Cardiac fibroblast (primary cell): Measurements from ENCODE around the gene PLSCR4.

Experiments used
- DNase-seq, 2 donors: peaks; one replicate each; pipeline versions ENCODE4 v3.0.0 to v3.0.0-alpha.2; 2010; ENCODE audit warnings: low read depth in 2 of 2
- H3K4me3 ChIP-seq, 2 donors: replicated peaks in 1 of 2; 1 replicate in 1 of 2; 2 replicates in 1 of 2; pipeline ENCODE4 v1.5.1; 2011; ENCODE audit warnings: low read depth in 2 of 2, low read length in 2 of 2, mild to moderate bottlenecking in 2 of 2, moderate library complexity in 1 of 2
- CTCF ChIP-seq: IDR thresholded peaks from one replicate; pipeline ENCODE4 v1.5.1; 2011; ENCODE audit warnings: low read depth, mild to moderate bottlenecking, low read length, inconsistent platforms

Gene PLSCR4

GRCh38 chr3:146166415-146166821 is 84.5 kb downstream of the PLSCR4 start:
- peak; percentile 80 to 92 for DNase-seq
- no peak overlapping the region for H3K4me3 ChIP-seq
- no peak for TF ChIP-seq CTCF

GRCh38 chr3:146165877-146166276 is 85.0 kb downstream of the PLSCR4 start:
- no peak for TF ChIP-seq CTCF
- no peak overlapping the region for H3K4me3 ChIP-seq
- DNase-seq: no peak

GRCh38 chr3:146164971-146165769 is 85.7 kb downstream of the PLSCR4 start:
- no peak overlapping the region for H3K4me3 ChIP-seq
- DNase-seq: peak; percentile 57 to 82
- TF ChIP-seq CTCF: no peak

- DNase-seq: peak in 1 of 2 donors; percentile 49
- no peak for TF ChIP-seq CTCF
Observed at GRCh38 chr3:146164506-146164905, 86.4 kb downstream of the PLSCR4 start.

GRCh38 chr3:146164071-146164470 is 86.8 kb downstream of the PLSCR4 start:
- peak overlapping the region in 1 of 2 donors; percentile 13 for H3K4me3 ChIP-seq
- DNase-seq: peak in 1 of 2 donors; percentile 69
- TF ChIP-seq CTCF: no peak

More at GRCh38 chr3:146164506-146164905, 86.4 kb downstream of the PLSCR4 start:
- no peak overlapping the region for H3K4me3 ChIP-seq

- peak overlapping the region in 1 of 2 donors; percentile 13 for H3K4me3 ChIP-seq
- TF ChIP-seq CTCF: peak; percentile 37
- DNase-seq: peak; percentile 93 to 98
Observed at GRCh38 chr3:146163584-146163983, 87.3 kb downstream of the PLSCR4 start.

GRCh38 chr3:146162561-146162960 is 88.3 kb downstream of the PLSCR4 start:
- no peak for TF ChIP-seq CTCF
- H3K4me3 ChIP-seq: no peak overlapping the region
- peak in 1 of 2 donors; percentile 38 for DNase-seq
